ENCODE data around the gene GAREM1. TPM values are rescaled to one million over a fixed set of nuclear protein-coding genes. Genes with fewer than 3 reads are reported as not detected.

Gene GAREM1
- total RNA-seq, 4 donors from 2014 or later: 10.8 to 32.5 (median 18.3) TPM

- intact Hi-C loops (cut with DNase I): no loop called here
- DNase-seq: no peak
- Histone ChIP-seq H3K9me3 (no peaks in the 10 kb centered on the region), H3K4me1 (no peaks in the 10 kb centered on the region), H3K36me3 (no peaks in the 10 kb centered on the region), H3K27me3 (no peaks in the 10 kb centered on the region), H3K4me3 (no peak overlapping the region), H3K27ac (no peak overlapping the region)
- no peak for TF ChIP-seq CTCF (IDR thresholded peaks at IDR 0.05)
- TF ChIP-seq POLR2A (IDR thresholded peaks at IDR 0.05): no peak
Measured at GRCh38 chr18:32319084-32319483, 151.6 kb downstream of the GAREM1 start.

- 98% methylated on average over 4 of the region's 4 CpGs for WGBS, 2 donors
- no peak for DNase-seq
- H3K27ac ChIP-seq: no peak overlapping the region
Measured at GRCh38 chr18:32318581-32318980, 152.1 kb downstream of the GAREM1 start.

GRCh38 chr18:32317651-32318050 is 153.0 kb downstream of the GAREM1 start:
- no peak overlapping the region for H3K27ac ChIP-seq
- no peak for DNase-seq
- TF ChIP-seq POLR2A (IDR thresholded peaks at IDR 0.05): no peak
- no peak for TF ChIP-seq CTCF (IDR thresholded peaks at IDR 0.05)
- WGBS, 2 donors: 36 to 54% methylated on average over 4 of the region's 4 CpGs
- no peaks in the 10 kb centered on the region for H3K9me3 ChIP-seq
- intact Hi-C loops (cut with DNase I): no loop called here
- H3K36me3 ChIP-seq: no peaks in the 10 kb centered on the region
- H3K4me3 ChIP-seq: no peak overlapping the region
- H3K4me1 ChIP-seq: no peaks in the 10 kb centered on the region
- H3K27me3 ChIP-seq: no peaks in the 10 kb centered on the region

More at GRCh38 chr18:32318581-32318980, 152.1 kb downstream of the GAREM1 start:
- Histone ChIP-seq H3K4me3 (no peak overlapping the region), H3K36me3 (no peaks in the 10 kb centered on the region), H3K9me3 (no peaks in the 10 kb centered on the region), H3K4me1 (no peaks in the 10 kb centered on the region), H3K27me3 (no peaks in the 10 kb centered on the region)
- no peak for TF ChIP-seq CTCF (IDR thresholded peaks at IDR 0.05)
- no peak for TF ChIP-seq POLR2A (IDR thresholded peaks at IDR 0.05)
- intact Hi-C loops (cut with DNase I): no loop called here

- H3K36me3 ChIP-seq: peaks cover 0 to 4% (median 0%) of the 10 kb centered on the region in 3 donors
- H3K4me1 ChIP-seq: no peaks in the 10 kb centered on the region
- no peak overlapping the region for H3K4me3 ChIP-seq
- H3K9me3 ChIP-seq: no peaks in the 10 kb centered on the region
- TF ChIP-seq POLR2A (IDR thresholded peaks at IDR 0.05) (no peak), CTCF (IDR thresholded peaks at IDR 0.05) (no peak)
- no peaks in the 10 kb centered on the region for H3K27me3 ChIP-seq
- H3K27ac ChIP-seq: no peak overlapping the region
- WGBS, 2 donors: 87 to 100% methylated on average over 1 of the region's 1 CpG
- intact Hi-C loops (cut with DNase I): no loop called here
- no peak for DNase-seq
Measured at GRCh38 chr18:32315881-32316280, 154.8 kb downstream of the GAREM1 start.

GRCh38 chr18:32310774-32311173 is 159.9 kb downstream of the GAREM1 start:
- WGBS, 2 donors: 83 to 85% methylated on average over 2 of the region's 2 CpGs
- H3K36me3 ChIP-seq: peaks cover 0 to 4% (median 0%) of the 10 kb centered on the region in 3 donors
- TF ChIP-seq CTCF (IDR thresholded peaks at IDR 0.05) (no peak), POLR2A (IDR thresholded peaks at IDR 0.05) (no peak)

More at GRCh38 chr18:32310774-32311173, 159.9 kb downstream of the GAREM1 start:
- Histone ChIP-seq H3K4me3 (no peak overlapping the region), H3K27ac (no peak overlapping the region), H3K27me3 (no peaks in the 10 kb centered on the region), H3K9me3 (no peaks in the 10 kb centered on the region), H3K4me1 (peaks cover 0 to 19% (median 6%) of the 10 kb centered on the region in 3 donors)
- intact Hi-C loops (cut with DNase I): no loop called here
- no peak for DNase-seq
